ENCODE results near the gene TGFBI.

The TGFBI gene

GRCh38 chr5:136046246-136046645, 17.5 kb downstream of the TGFBI start:
- no peak for DNase-seq (ENCODE audit: low spot score)

DNA sequence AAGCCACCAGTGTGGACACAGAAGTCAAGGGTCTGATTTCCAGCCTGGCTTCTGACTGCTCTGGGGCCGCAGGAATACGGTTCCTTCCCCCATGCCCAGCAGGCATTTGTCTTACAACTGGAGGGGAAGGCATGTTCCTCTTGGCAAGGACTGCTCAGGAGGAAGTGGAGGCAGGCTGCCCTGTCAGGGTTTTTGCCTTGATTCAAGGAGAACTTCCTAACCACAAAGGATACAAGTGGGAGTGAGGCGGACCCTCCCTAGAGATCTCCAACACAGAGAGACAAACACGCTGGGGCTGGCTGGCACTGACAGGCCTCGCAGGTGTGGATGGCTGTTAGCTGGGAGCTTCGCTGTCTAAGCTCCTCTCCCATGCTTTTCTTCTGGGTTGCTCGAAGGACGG, 19.1 kb downstream of the TGFBI start:
- no peak for DNase-seq (ENCODE audit: low spot score)

DNA sequence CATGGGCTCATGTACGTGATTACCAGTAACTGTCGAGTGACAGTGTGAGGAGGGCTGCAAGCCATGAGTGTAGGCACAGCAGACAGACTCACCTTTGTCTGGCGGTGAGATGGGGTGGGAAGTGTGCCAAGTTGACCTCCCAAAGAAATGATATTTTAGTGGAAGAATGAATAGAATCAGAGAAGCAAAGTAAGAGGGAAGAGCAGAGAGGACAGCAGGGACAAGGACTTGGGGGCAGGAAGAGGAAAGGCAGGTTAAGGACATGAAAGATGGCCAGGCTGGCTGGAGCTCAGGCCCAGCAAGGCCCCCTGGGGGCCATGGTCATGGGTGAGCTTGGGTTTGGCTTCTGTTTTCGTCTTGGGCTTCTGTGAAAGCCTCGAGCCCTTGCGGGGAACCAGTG, 20.2 kb downstream of the TGFBI start:
- no peak for DNase-seq (ENCODE audit: low spot score)

GRCh38 chr5:136051486-136052220, 22.9 kb downstream of the TGFBI start:
- DNase-seq (ENCODE audit: low spot score): no peak

GRCh38 chr5:136052692-136053335, 24.0 kb downstream of the TGFBI start:
- DNase-seq (ENCODE audit: low spot score): no peak

- peak; percentile 85 for DNase-seq (ENCODE audit: low spot score)
These were observed 24.8 kb downstream of the TGFBI start for GRCh38 chr5:136053336-136054141.

GRCh38 chr5:136054142-136055019, 25.6 kb downstream of the TGFBI start:
- DNase-seq (ENCODE audit: low spot score): no peak

- no peak for DNase-seq (ENCODE audit: low spot score)
These were observed 27.0 kb downstream of the TGFBI start for GRCh38 chr5:136055612-136056309.

DNA sequence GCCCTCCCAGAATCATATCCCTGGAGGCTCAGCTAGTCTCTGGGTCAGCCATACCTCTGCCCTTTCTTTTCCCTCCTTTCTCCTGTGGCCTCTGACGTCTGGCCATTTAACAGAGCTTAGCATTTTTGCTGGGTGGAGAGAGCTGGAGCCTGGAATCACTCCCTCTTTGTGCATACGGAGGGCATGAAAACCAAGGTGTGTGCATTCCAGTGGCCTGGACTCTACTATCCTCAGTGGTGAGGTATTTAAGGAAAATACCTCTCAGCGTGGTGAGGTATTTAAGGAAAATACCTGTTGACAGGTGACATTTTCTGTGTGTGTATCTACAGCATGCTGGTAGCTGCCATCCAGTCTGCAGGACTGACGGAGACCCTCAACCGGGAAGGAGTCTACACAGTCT, 27.5 kb downstream of the TGFBI start:
- DNase-seq (ENCODE audit: low spot score): no peak

DNA sequence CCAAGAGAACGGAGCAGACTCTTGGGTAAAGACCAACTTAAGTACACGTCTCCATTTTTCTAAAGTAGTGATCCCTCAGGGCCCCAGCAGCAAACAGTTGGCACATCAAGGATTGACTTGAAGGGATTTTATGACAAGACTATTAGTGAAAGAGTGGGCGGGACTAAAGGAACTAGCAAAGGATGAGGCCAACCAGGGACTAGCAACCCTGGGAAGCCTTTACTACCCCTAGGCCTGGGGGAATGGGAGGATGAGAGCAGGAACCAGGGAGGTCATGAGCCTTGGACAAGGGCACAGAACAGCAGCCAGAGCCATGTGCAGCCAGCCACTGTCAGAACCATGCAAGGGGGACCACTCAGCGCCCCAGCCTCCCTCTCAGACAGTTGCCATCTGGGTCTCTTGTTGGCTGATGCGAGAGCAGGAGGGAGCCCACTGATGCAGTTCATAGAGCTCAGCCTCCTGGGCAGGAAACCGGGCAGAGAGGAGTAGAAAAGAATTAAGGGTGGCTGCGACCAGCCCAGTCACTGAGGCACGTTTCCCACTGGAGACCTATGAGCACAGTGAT, 28.1 kb downstream of the TGFBI start:
- DNase-seq (ENCODE audit: low spot score): no peak

DNA sequence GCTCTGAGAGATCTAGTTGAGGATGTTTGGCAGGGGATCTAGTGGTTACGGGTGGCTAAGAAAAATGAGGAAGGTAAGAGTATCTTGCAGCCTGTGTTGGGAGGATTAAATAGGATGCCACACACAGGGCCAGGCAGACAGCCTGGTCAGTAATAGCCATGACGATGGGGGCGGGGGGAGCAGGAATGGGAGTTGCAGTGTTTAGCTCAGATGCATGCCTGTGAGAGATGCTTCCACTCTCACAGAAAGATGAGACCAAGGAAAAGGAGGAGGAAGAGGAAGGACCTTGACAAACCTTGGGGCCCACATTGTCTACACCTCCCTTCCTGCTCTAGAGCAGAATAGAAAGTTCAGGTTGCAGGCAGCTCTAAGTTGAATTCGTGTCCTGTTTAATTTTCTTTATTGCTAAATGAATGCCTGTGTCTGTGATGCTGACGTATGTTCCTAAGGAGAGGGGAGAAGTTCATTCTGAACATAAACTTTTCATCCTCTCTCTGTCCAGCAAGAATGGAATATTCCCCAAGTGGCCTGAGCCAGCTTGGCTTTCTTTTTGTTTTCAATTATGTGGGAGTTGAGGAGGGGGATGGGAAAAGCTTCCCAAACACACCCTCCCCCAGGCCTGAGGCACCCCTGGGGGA, 28.7 kb downstream of the TGFBI start:
- DNase-seq (ENCODE audit: low spot score): no peak

DNA sequence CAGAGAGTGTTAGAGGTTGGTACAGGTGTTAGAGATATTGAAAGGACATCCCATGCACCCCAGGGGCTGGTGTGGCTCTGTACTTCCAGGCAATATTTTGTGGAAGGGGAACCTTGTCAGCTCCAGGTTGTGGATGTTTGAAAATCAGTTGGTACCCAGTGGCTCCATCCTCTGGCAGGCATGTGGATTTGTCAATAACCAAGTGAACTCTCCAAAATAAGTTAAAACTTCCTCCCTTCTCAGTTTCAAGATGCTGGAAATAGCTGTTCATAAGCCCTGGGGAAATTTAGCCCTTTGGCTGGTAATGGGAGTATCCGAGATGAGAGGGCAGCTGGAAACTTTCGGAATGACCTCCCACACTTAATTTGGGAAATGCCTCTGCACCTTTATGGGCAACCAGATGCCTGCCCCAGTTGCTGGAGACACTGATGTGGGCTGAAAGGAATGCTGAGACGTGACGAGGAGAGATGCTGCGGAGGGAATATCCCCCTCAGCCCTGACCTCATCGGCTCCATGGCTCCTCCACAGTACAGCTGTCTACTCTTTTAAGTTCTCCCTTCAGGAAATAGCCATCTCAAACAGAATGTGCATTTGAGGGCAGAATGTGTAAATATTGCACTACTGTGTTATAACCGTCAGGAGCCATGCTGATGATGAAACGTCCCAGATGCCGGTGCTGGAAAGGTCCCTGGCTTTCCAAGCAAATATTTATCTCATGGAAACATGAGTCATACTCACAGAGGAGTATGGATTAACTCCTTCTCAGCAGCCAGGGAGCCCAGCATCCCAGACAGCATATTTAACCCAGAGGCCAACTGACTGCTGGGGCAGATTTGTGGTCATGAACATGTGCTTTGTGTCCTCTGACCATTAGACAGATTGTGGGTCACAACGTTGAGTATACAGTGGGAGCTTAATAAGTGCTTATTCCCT, 29.5 kb downstream of the TGFBI start:
- DNase-seq (ENCODE audit: low spot score): peak; percentile 75

DNA sequence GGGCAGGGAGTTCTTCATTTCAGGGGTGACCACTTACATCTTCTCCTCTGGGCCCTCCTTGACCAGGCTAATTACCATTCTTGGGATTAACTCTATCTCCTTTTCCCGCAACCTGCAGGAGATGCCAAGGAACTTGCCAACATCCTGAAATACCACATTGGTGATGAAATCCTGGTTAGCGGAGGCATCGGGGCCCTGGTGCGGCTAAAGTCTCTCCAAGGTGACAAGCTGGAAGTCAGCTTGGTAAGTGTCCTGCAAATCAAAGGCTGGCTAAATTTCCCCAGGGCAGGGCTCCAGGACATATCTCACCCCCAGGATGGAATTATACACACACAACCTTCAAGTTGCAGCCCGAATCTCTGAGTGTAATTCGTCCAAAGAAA, 30.2 kb downstream of the TGFBI start:
- DNase-seq (ENCODE audit: low spot score): no peak

GRCh38 chr5:136060963-136061362, 32.2 kb downstream of the TGFBI start:
- DNase-seq (ENCODE audit: low spot score): no peak

DNA sequence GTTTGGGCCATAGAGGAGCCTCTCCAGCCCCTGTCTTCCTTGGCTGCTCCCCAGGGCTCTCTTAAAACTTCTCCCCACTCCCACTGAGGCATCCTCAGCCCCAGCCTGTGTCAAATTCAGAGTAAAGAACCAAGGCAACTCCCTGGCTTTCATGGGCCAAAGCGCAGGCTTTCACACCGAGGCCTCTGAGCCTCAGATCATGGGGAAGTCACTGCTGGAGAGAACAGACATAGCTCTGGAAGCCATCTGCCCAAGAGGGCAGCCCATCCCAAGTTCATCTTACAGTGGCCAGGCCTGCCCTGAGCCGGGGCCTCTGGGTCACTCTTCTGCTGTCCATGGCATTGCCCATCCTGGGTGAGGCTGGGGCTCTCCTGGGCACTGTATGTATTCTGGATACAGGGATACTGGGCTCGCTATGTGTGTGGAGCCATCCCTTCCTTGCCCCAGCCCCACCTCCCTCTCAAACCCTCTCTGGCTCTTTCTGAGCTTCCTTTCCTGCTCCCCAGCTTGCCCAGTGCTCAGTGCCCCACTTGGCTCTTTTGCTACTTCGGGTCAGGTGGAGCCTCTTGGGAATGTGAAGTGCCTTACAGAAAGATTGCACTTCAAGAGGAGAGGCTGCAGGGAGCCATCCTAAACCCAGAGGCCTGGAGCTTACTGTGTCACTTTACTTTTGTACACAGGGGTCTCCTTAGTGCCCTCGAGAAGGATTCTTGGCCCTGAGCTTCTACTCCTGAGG, 33.0 kb downstream of the TGFBI start:
- DNase-seq (ENCODE audit: low spot score): no peak

- peak; percentile 20 for DNase-seq (ENCODE audit: low spot score)
These were observed 33.8 kb downstream of the TGFBI start for GRCh38 chr5:136062366-136063274.

- no peak for DNase-seq (ENCODE audit: low spot score)
These were observed 35.1 kb downstream of the TGFBI start for GRCh38 chr5:136063778-136064465.

Data from AG08396 (cell line).